ENCODE measurements around the gene CHST11. TPM values are rescaled to one million over a fixed set of nuclear protein-coding genes. Genes with fewer than 3 reads are reported as not detected.
A peak's percentile ranks its signal among the peaks of the same experiment; 100 is the strongest.

The CHST11 gene
- total and polyA plus RNA-seq, 10 of the 15 experiments (the other 5 are each of a cell fraction or from before 2014, with no cell fraction given): 1.9 to 38.1 (median 17.2) TPM

- ChIA-PET RAD21 (ENCODE audit: unreplicated experiment) (interaction anchor here (1.6 to 2.3 kb wide), 2 partner anchors 13 to 31 kb away, joined by 4 to 7 read pairs; no protein-coding TSS in a partner anchor), POLR2A (no interaction called here), SMC1A (ENCODE audit: uncharacterized antibody, unreplicated experiment) (interaction anchor here (0.7 to 4.0 kb wide), 5 partner anchors 9 to 197 kb away, joined by 3 to 21 read pairs (median 4); no protein-coding TSS in a partner anchor), CTCF (interaction anchor here (0.7 to 2.4 kb wide), 4 partner anchors 10 to 370 kb away, joined by 3 to 6 read pairs (median 4); no protein-coding TSS in a partner anchor)
- H4K20me1 ChIP-seq (ENCODE audit: control insufficient read depth, insufficient read depth): no peaks in the 10 kb centered on the region
- no peak overlapping the region for H2AFZ ChIP-seq (ENCODE audit: control insufficient read depth, low read depth, low read length)
- peaks cover 2% of the 10 kb centered on the region for H3K79me2 ChIP-seq (ENCODE audit: control insufficient read depth, insufficient read depth, low read length)
- H3K4me2 ChIP-seq (ENCODE audit: control insufficient read depth, insufficient read depth): peak overlapping the region; percentile 72
- TF ChIP-seq STAT1 (conservative IDR thresholded peaks at IDR 0.05): no peak
- no peak for TF ChIP-seq PML (IDR thresholded peaks at IDR 0.05; ENCODE audit: low read length)
- no peak for TF ChIP-seq SREBF2 (IDR thresholded peaks at IDR 0.05; ENCODE audit: low read length)
- no peak for TF ChIP-seq ZNF24 (IDR thresholded peaks at IDR 0.05)
- TF ChIP-seq ZNF384 (IDR thresholded peaks at IDR 0.05; ENCODE audit: borderline replicate concordance, low read depth, low read length): no peak
- TF ChIP-seq ZNF274 (IDR thresholded peaks at IDR 0.05; ENCODE audit: insufficient read depth, insufficient read length): no peak
- TF ChIP-seq IRF4 (IDR thresholded peaks at IDR 0.05; ENCODE audit: low read depth, low read length): 0 out of 2 replicates have a peak, but pooled peaks have one; percentile 38
- TF ChIP-seq ZNF687 (IDR thresholded peaks at IDR 0.05): no peak
- TF ChIP-seq NBN (IDR thresholded peaks at IDR 0.05): no peak
- TF ChIP-seq NR2F1 (conservative IDR thresholded peaks at IDR 0.05): 0 out of 2 replicates have a peak, but pooled peaks have one; percentile 30
- TF ChIP-seq RAD21 (IDR thresholded peaks at IDR 0.05; ENCODE audit: insufficient read depth, low read depth, low read length): no peak
- peak in 1 of 2 experiments; percentile 3; a peak in 1 of 4 replicates for TF ChIP-seq ETV6 (conservative IDR thresholded peaks at IDR 0.05 in 1 of 2, IDR thresholded peaks at IDR 0.05 in 1 of 2; ENCODE audit: borderline replicate concordance in 1 of 2, low read depth in 1 of 2)
- TF ChIP-seq SPI1 (IDR thresholded peaks at IDR 0.05; ENCODE audit: borderline replicate concordance, insufficient read depth, low read depth, low read length): peak; percentile 97
- TF ChIP-seq RBBP5 (conservative IDR thresholded peaks at IDR 0.05): no peak
- no peaks in the 10 kb centered on the region; the same call in 2 of the 3 replicates for H3K9me3 ChIP-seq (replicated peaks; ENCODE audit: control insufficient read depth, insufficient read depth, low read length)
- peaks cover 30% of the 10 kb centered on the region for H3K4me1 ChIP-seq (ENCODE audit: control insufficient read depth, insufficient read depth, low read length)
- ATAC-seq (peak; percentile 97), DNase-seq (ENCODE audit: low read depth, low spot score) (no peak), FAIRE-seq (peak; percentile 72)
- peak overlapping the region; percentile 34; the same call in 1 of the 2 replicates for H3K27ac ChIP-seq (ENCODE audit: control insufficient read depth, insufficient read depth)
- intact Hi-C loops (cut with micrococcal nuclease; ENCODE audit: unreplicated experiment) (no loop called here), in situ Hi-C loops (cut with MboI) (no loop called here)
- 70% methylated on average over 3 of the region's 3 CpGs for WGBS (ENCODE audit: insufficient coverage, insufficient replicate concordance, low lambda C conversion rate, missing lambda C conversion rate)
- no peaks in the 10 kb centered on the region for H3K27me3 ChIP-seq (replicated peaks in 1 of 2; ENCODE audit: control insufficient read depth in 2 of 2, insufficient read depth in 2 of 2, low read length in 1 of 2)
- no TSS peak for BruUV-seq (replicated peaks)
- peaks cover 0 to 1% of the 10 kb centered on the region in 2 experiments; a peak in 1 of 4 replicates for H3K36me3 ChIP-seq (ENCODE audit: control insufficient read depth in 2 of 2, insufficient read depth in 2 of 2, low read length in 1 of 2)
- no peak overlapping the region for H3K4me3 ChIP-seq
- H3K9ac ChIP-seq (ENCODE audit: control insufficient read depth, insufficient read depth, low read length): no peak overlapping the region
Measured at GRCh38 chr12:104751594-104751993, 294.8 kb downstream of the CHST11 start.
